Measurements from ENCODE around the gene NCR2. TPM values are rescaled to one million over a fixed set of nuclear protein-coding genes. Genes with fewer than 3 reads are reported as not detected.

NCR2 gene
- total RNA-seq, 2 experiments from 2014 or later = not detected

DNA sequence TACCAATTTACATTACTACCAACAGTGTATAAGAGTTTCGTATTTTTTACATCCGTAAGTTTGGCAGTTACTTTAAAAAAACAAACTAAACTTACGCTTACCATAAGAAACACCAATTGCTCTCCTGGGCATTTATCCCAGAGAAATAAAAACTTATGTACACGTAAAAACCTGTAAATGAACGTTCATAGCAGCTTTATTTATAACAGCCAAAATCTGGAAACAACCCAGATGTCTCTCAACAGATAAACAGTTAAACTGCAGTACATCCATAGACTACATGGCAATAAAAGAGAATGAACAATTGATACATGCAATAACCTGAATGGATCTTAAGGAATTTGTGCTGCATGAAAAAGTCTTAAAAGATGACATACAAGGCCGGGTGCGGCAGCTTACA lies 30.7 kb downstream of the NCR2 start:
- Histone ChIP-seq H3K79me2 (ENCODE audit: insufficient read depth, low read depth, low read length) (no peaks in the 10 kb centered on the region), H4K20me1 (ENCODE audit: insufficient read depth, low read length) (no peaks in the 10 kb centered on the region), H3K27ac (ENCODE audit: low read depth, low read length, poor library complexity, severe bottlenecking) (no peak overlapping the region), H3K9me2 (ENCODE audit: insufficient read depth, low read length) (no peaks in the 10 kb centered on the region), H3K36me3 (ENCODE audit: insufficient read depth, low read length) (no peaks in the 10 kb centered on the region), H3K9me3 (ENCODE audit: low read length) (0 out of 2 replicates have a peak, but pooled peaks cover 5% of the 10 kb centered on the region), H3K4me3 (ENCODE audit: low read depth, low read length, poor library complexity, severe bottlenecking) (no peak overlapping the region), H3K4me1 (ENCODE audit: insufficient read depth, low read length, poor library complexity, severe bottlenecking) (no peaks in the 10 kb centered on the region), H3K4me2 (ENCODE audit: low read length) (no peak overlapping the region), H2AFZ (ENCODE audit: low read length) (no peak overlapping the region)
- intact Hi-C loops (cut with micrococcal nuclease; ENCODE audit: unreplicated experiment) = no loop called here
- CTCF ChIA-PET (ENCODE audit: unreplicated experiment) = no interaction called here
- POLR2A ChIA-PET = no interaction called here
- TF ChIP-seq, protein P1, sequence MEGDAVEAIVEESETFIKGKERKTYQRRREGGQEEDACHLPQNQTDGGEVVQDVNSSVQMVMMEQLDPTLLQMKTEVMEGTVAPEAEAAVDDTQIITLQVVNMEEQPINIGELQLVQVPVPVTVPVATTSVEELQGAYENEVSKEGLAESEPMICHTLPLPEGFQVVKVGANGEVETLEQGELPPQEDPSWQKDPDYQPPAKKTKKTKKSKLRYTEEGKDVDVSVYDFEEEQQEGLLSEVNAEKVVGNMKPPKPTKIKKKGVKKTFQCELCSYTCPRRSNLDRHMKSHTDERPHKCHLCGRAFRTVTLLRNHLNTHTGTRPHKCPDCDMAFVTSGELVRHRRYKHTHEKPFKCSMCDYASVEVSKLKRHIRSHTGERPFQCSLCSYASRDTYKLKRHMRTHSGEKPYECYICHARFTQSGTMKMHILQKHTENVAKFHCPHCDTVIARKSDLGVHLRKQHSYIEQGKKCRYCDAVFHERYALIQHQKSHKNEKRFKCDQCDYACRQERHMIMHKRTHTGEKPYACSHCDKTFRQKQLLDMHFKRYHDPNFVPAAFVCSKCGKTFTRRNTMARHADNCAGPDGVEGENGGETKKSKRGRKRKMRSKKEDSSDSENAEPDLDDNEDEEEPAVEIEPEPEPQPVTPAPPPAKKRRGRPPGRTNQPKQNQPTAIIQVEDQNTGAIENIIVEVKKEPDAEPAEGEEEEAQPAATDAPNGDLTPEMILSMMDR (conservative IDR thresholded peaks at IDR 0.05; ENCODE audit: low read length) = no peak
- no peak for TF ChIP-seq EZH2phosphoT487 (IDR thresholded peaks at IDR 0.05; ENCODE audit: borderline replicate concordance, low read depth, low read length)
- no peak for DNase-seq (ENCODE audit: low spot score)
- no TSS peak for BruUV-seq (replicated peaks)

DNA sequence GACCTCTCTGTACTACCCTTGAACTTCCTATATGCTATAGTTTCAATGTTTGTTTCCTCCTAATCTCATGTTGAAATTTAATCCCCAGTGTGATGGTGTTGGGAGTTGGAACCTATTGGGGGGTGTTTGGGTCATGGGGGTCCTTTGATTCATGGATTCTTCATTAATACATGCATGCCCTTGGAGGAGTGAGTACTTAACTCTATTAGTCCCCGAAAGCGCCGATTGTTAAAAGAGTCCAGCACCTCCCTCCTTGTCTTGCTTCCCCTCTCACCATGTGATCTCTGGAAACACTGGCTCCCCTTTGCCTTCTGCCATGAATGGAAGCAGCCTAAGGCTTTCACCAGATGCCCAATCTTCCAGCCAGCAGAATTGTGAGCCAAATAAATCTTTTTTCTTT lies 31.7 kb downstream of the NCR2 start:
- no TSS peak for BruUV-seq (replicated peaks)
- Histone ChIP-seq H3K9me3 (ENCODE audit: low read length) (no peaks in the 10 kb centered on the region), H3K4me3 (ENCODE audit: low read depth, low read length, poor library complexity, severe bottlenecking) (no peak overlapping the region), H4K20me1 (ENCODE audit: insufficient read depth, low read length) (no peaks in the 10 kb centered on the region), H3K36me3 (ENCODE audit: insufficient read depth, low read length) (no peaks in the 10 kb centered on the region), H2AFZ (ENCODE audit: low read length) (no peak overlapping the region), H3K79me2 (ENCODE audit: insufficient read depth, low read depth, low read length) (no peaks in the 10 kb centered on the region), H3K9me2 (ENCODE audit: insufficient read depth, low read length) (no peaks in the 10 kb centered on the region), H3K27ac (ENCODE audit: low read depth, low read length, poor library complexity, severe bottlenecking) (no peak overlapping the region), H3K4me1 (ENCODE audit: insufficient read depth, low read length, poor library complexity, severe bottlenecking) (no peaks in the 10 kb centered on the region), H3K4me2 (ENCODE audit: low read length) (no peak overlapping the region)
- CTCF ChIA-PET (ENCODE audit: unreplicated experiment) = no interaction called here
- intact Hi-C loops (cut with micrococcal nuclease; ENCODE audit: unreplicated experiment) = no loop called here
- POLR2A ChIA-PET = no interaction called here
- DNase-seq (ENCODE audit: low spot score) = no peak
- TF ChIP-seq EZH2phosphoT487 (IDR thresholded peaks at IDR 0.05; ENCODE audit: borderline replicate concordance, low read depth, low read length) = no peak
- TF ChIP-seq, protein P1 (conservative IDR thresholded peaks at IDR 0.05; ENCODE audit: low read length) = no peak

DNA sequence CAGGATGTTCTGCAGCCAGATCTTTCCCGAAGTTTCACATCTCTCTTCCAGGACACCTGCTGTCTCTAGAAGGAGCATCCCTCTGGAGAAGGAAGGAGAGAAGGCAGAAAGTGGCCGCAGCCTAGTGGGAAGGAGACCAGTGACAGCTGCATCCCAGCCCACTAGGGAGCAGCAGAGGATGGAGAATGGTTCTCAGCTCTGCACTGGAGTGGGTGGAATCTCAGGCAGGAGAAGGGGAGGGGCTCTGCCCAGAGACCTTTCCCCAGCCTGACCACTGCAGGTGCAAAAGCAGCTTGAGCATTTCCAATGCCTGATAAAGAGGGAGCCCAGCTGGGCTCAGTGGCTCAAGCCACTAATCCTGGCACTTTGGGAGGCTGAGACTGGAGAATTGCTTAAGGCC lies 32.3 kb downstream of the NCR2 start:
- Histone ChIP-seq H3K9me3 (ENCODE audit: low read length) (no peaks in the 10 kb centered on the region), H2AFZ (ENCODE audit: low read length) (no peak overlapping the region), H3K4me1 (ENCODE audit: insufficient read depth, low read length, poor library complexity, severe bottlenecking) (no peaks in the 10 kb centered on the region), H3K4me2 (ENCODE audit: low read length) (no peak overlapping the region), H3K27ac (ENCODE audit: low read depth, low read length, poor library complexity, severe bottlenecking) (no peak overlapping the region), H3K79me2 (ENCODE audit: insufficient read depth, low read depth, low read length) (no peaks in the 10 kb centered on the region), H4K20me1 (ENCODE audit: insufficient read depth, low read length) (no peaks in the 10 kb centered on the region), H3K4me3 (ENCODE audit: low read depth, low read length, poor library complexity, severe bottlenecking) (no peak overlapping the region), H3K9me2 (ENCODE audit: insufficient read depth, low read length) (no peaks in the 10 kb centered on the region), H3K36me3 (ENCODE audit: insufficient read depth, low read length) (no peaks in the 10 kb centered on the region)
- ChIA-PET CTCF (ENCODE audit: unreplicated experiment) (no interaction called here), POLR2A (no interaction called here)
- DNase-seq (ENCODE audit: low spot score) = peak; percentile 18
- intact Hi-C loops (cut with micrococcal nuclease; ENCODE audit: unreplicated experiment) = loop anchor here (2.0 kb wide), 1 partner anchor 315 kb away; no protein-coding TSS in a partner anchor
- TF ChIP-seq EZH2phosphoT487 (IDR thresholded peaks at IDR 0.05; ENCODE audit: borderline replicate concordance, low read depth, low read length) = no peak
- TF ChIP-seq, protein P1 (conservative IDR thresholded peaks at IDR 0.05; ENCODE audit: low read length) = peak; percentile 66
- no TSS peak for BruUV-seq (replicated peaks)

Data from OCI-LY7 (cell line).